GM19023 (cell line): ENCODE data around the gene SYNPR.
A peak's percentile ranks its signal among the peaks of the same experiment; 100 is the strongest.

ENCODE experiments used
- ATAC-seq: cut with Tn5 transposase; IDR thresholded peaks from one replicate; pipeline ENCODE4 v1.9.1; 2021; ENCODE audit warnings: mild to moderate bottlenecking, moderate library complexity; ENCODE audit not compliant: unreplicated experiment

The SYNPR gene

DNA sequence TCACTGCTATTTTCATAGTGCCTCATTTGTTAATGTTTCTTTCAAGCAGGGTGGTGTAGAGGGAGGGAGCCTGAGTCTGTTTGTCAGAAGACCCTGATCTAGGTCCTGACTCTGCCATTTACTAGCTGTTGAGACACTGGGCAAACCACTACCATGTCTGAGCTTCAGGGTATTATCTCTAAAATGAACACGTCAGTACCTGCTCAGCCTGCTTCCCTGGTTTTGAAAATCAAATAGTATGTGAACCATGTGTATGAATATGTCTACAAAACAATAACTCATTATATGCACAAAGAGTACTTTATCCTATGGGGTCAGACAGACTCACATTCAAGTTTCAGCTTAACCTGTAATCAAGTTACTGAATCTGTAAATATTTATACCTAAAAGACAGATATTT lies 25.1 kb downstream of the SYNPR start:
- no peak for ATAC-seq

DNA sequence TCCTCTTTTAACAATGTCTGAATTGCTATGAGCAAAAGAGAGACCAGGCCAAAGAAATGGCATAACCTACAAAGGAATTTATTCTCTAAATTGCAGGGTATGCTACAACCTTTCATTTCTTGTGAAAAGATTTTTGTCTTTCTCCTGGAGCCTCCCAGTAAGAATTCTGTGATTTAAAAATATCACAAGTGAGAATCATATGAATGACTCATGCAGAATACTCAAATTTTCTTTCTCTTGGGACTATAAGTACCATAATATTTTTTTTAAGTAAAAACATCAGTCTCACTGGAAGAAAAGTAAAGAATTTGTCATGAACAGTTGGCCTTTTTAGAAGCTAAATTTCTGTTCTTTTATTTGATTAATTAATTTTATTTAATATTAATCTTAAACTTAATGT lies 26.3 kb downstream of the SYNPR start:
- ATAC-seq: no peak

- ATAC-seq: no peak
Observed at GRCh38 chr3:63308072-63308471, 30.0 kb downstream of the SYNPR start.

DNA sequence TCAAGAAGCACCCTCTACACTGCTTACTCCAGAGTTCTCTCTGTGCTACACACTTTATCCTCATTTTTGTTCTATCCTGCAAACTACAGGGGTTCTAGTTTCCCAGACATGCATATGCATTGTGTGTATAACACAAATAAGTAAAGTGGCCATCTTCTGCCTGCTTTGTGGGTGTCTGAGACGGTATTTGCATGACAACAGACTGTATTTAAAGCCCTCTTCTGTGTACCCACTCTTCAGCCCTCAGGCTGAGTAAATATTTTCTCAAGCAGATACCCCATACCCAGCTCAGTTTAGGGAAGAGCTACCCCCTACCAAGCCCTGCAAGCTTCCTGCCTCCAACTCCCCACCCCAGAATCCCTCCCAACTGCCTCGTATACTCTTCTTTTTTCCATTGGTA lies 31.7 kb downstream of the SYNPR start:
- ATAC-seq: no peak

DNA sequence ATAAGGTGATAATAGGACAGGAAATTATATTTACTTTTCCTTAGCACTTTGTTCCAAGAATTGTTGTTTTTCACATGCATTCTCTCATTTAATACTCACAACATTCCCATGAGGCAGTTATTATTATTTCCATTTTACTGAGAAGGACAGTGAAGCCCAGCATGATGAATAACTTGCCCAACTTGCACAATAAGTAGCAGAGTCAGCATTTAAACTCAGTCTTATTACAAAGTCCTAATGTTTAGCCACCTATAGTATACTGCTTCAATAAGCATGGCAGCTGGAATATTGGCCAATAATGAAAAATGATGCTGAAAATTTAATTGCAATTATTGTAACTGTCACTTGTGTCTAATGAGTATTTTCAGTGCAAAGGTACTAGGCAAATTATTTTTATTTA lies 45.7 kb downstream of the SYNPR start:
- ATAC-seq: no peak

- no peak for ATAC-seq
Observed at GRCh38 chr3:63324621-63325020, 46.5 kb downstream of the SYNPR start.

DNA sequence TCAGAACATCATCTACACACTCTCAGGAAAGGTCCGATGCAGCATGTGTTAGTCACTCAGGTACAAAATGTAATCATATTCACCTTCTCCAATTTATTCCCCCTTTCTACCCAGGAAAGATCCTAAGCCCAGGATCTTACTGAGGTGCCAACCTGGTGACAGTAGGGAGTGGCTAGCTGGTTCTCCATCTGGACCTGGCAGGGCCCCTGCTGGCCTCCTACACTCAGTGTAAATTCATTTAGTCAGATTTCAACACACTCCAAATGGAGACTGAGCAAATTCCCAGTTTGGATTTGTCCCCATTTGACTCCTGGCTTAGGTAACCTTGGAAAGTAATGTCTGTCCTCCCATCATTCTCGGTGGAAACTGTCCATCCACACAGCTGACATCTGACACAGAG lies 47.3 kb downstream of the SYNPR start:
- ATAC-seq: no peak

DNA sequence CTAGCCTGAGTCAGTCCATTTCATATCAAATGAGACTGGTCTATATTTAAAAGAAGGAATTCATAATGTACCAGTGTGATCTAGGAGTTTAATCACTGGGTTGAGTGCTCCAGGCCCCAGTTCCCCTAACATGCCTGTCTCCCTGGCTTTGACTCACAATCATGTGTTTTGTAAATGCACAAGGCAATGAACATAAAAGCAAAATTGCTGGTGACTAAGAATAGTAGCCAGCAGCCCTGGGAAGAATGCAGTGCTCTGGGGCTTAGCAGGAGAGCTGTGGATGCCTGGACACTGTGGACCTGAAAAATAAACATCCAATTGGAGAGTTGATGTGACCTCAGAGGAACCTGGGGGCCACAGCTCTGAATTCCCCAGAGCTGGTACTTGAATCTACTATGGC lies 50.3 kb downstream of the SYNPR start:
- no peak for ATAC-seq

GRCh38 chr3:63331520-63331919 lies 53.4 kb downstream of the SYNPR start:
- ATAC-seq: no peak

GRCh38 chr3:63333815-63334214 lies 55.7 kb downstream of the SYNPR start:
- ATAC-seq: no peak

DNA sequence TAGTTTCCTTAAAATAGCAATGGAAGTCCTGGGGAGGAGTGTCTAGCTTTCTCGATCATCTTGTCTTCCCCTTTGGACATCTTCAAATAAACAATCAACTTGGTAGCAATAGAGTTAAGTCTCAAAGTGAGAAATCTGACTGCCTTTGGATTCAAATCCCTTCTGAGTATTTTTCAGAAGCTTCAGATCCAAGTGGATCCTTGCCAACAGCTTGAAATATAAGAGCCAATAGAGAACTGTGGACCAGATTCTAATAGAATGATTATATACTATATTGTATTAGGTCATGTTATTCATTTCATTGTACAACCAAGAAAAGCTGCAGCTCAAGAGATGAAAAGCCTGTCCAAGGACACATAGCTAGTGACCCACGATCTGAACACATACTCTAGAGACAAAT lies 60.2 kb downstream of the SYNPR start:
- ATAC-seq: no peak

DNA sequence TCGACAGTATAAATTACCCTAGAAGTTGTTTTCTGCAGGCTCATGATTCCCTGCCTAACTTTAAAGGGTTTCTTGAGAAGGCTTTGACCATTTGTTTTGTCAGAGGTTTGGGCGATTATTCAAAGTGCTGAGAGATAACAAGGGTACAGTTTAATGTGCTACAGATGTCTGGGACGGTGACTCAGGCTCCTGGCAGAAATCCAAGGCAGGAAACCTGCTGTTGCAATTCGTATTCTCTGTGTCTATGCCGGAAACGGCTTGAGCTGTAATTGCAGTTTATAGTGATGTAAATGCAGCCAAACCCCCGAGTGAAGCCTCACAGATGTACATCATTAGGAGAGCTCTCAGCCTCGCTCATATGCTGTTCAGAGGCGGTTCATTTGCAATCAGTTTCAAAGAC lies 65.6 kb downstream of the SYNPR start:
- ATAC-seq: no peak

GRCh38 chr3:63344661-63345060 lies 66.6 kb downstream of the SYNPR start:
- ATAC-seq: no peak

GRCh38 chr3:63349583-63350573 lies 71.8 kb downstream of the SYNPR start:
- ATAC-seq: peak; percentile 71

DNA sequence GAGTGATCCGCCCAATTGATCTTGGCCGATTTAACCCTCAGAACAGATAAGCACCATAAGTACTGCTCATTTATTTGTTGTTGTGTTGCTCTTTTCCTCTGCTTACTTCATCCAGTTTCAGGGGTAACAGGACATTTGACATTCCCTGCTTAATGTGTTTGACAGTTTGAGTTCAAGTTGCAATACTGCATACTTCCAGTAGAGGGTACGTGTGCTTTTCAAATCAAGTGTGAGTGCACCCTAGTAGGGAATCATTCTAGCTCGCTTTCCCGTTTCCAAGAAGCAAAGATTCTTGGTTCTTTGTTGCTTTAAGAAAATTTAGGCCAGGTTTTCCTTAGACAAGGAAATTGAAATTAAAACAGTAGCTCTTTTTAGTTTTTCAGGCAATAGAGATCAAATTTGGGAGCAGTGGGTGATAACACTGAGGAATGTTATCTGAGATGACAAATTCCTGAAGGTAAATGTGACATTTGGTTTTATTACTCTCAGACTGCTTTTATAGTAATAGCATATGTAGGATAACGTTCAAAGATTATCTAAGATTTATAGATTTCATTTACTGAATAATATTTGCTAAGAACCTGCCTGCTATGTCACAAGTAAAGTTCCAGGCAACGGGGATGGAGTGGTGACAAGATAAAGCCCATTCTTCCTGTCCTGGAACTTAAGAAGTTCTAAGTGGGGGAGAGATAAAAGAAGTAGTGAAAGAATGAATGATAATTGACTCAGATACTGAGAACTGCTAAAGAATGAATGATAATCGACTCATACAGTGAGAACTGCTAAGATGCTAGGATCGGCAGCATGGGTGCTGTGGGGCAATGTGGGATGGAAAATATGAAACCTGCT lies 73.3 kb downstream of the SYNPR start:
- peak; percentile 69 for ATAC-seq

- ATAC-seq: no peak
Observed at GRCh38 chr3:63352008-63352279, 73.8 kb downstream of the SYNPR start.

GRCh38 chr3:63353383-63353782 lies 75.3 kb downstream of the SYNPR start:
- no peak for ATAC-seq

DNA sequence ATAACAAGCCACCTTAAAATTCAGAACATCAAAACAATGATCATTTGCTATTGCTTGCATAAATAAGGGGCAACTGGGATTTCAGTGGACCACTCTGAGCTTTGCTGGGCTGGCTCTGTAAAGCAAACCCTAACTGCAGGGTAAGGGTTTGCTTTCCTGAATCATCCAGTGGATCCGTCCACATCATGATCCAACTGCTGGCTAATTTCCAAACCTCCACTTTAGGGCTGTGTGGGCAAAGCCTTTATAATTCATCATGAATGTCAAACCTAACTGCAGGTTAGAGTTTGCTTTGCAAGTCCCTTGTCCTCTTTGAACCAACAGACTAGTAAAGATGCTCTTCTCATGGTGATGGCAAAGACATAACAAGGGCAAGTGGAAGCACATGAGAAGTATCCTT lies 76.1 kb downstream of the SYNPR start:
- ATAC-seq: no peak

- no peak for ATAC-seq
Observed at GRCh38 chr3:63355809-63356208, 77.7 kb downstream of the SYNPR start.

GRCh38 chr3:63364495-63364894 lies 86.4 kb downstream of the SYNPR start:
- no peak for ATAC-seq

DNA sequence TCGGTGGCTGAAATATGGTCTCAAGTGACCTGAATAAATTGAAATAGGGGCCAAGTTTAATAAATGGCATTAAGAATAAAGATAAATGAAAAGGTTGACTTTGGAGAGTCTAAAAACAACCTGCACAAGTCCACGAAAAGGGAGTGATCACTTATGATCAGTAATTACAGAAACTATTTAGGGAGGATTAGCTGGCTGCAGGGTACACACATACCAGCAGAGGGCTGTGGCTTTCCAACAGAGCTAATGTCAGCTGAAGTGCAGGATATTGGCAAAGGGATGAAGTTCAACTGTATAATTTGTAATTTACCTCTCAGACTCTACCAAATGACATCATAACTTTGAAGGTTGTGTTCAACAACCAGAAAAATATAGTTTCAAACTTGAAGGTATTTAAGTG lies 86.8 kb downstream of the SYNPR start:
- ATAC-seq: no peak

DNA sequence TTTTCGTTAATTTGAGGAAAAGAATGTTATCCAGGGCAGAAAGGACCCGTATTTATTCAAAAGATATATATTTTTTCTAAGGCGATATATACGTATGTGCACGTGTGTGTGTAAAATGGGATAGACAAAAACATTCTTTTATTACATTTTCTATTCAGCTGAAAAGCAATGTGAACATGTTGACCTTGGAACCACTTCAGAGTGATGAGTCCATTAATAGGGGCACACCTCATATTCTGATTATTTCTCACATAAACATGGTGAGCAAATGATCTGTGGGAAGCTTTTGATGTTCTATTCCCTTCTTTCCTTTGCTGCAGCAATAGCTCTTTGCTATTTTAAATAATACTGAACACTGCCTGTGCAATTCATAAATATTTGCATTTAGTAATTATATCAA lies 87.6 kb downstream of the SYNPR start:
- no peak for ATAC-seq
